Measurements from ENCODE around the gene TESK1.
"Not testable (repeated sequence)": the region's sequence is repeated elsewhere in the genome, so short reads cannot be mapped to it uniquely, and the experiment has no call there.

Gene TESK1

GRCh38 chr9:35628389-35628991, 23.4 kb downstream of the TESK1 start:
- H3K36me3 ChIP-seq (ENCODE audit: low read depth), result no peaks in the 10 kb centered on the region
- no peak for TF ChIP-seq CTCF (IDR thresholded peaks at IDR 0.05; ENCODE audit: poor library complexity, severe bottlenecking)
- H3K27me3 ChIP-seq (ENCODE audit: insufficient read depth, poor library complexity, severe bottlenecking), result no peaks in the 10 kb centered on the region
- no peak overlapping the region for H3K27ac ChIP-seq (ENCODE audit: poor library complexity, severe bottlenecking)
- H3K4me1 ChIP-seq (ENCODE audit: insufficient read depth, poor library complexity, severe bottlenecking), result no peaks in the 10 kb centered on the region
- no peaks in the 10 kb centered on the region for H3K9me3 ChIP-seq (ENCODE audit: severe bottlenecking)
- no peak for DNase-seq (ENCODE audit: low spot score)
- no peak overlapping the region for H3K4me3 ChIP-seq (ENCODE audit: severe bottlenecking)
- ATAC-seq (ENCODE audit: low read depth), result no peak

- no peaks in the 10 kb centered on the region for H3K27me3 ChIP-seq (ENCODE audit: insufficient read depth, poor library complexity, severe bottlenecking)
- no peak overlapping the region for H3K4me3 ChIP-seq (ENCODE audit: severe bottlenecking)
- ATAC-seq (ENCODE audit: low read depth) (no peak), DNase-seq (ENCODE audit: low spot score) (no peak)
- H3K27ac ChIP-seq (ENCODE audit: poor library complexity, severe bottlenecking), result no peak overlapping the region
- no peaks in the 10 kb centered on the region for H3K4me1 ChIP-seq (ENCODE audit: insufficient read depth, poor library complexity, severe bottlenecking)
- TF ChIP-seq CTCF (IDR thresholded peaks at IDR 0.05; ENCODE audit: poor library complexity, severe bottlenecking), result no peak
- no peaks in the 10 kb centered on the region for H3K36me3 ChIP-seq (ENCODE audit: low read depth)
- H3K9me3 ChIP-seq (ENCODE audit: severe bottlenecking), result no peaks in the 10 kb centered on the region
Measured at GRCh38 chr9:35629597-35629996, 24.5 kb downstream of the TESK1 start.

GRCh38 chr9:35635730-35636129, 30.7 kb downstream of the TESK1 start:
- no peak for TF ChIP-seq CTCF (IDR thresholded peaks at IDR 0.05; ENCODE audit: poor library complexity, severe bottlenecking)
- ATAC-seq (ENCODE audit: low read depth) (no peak), DNase-seq (ENCODE audit: low spot score) (no peak)
- Histone ChIP-seq H3K27me3 (ENCODE audit: insufficient read depth, poor library complexity, severe bottlenecking) (no peaks in the 10 kb centered on the region), H3K9me3 (ENCODE audit: severe bottlenecking) (no peaks in the 10 kb centered on the region), H3K36me3 (ENCODE audit: low read depth) (no peaks in the 10 kb centered on the region), H3K4me3 (ENCODE audit: severe bottlenecking) (no peak overlapping the region), H3K4me1 (ENCODE audit: insufficient read depth, poor library complexity, severe bottlenecking) (no peaks in the 10 kb centered on the region), H3K27ac (ENCODE audit: poor library complexity, severe bottlenecking) (no peak overlapping the region)

- no peak for TF ChIP-seq CTCF (IDR thresholded peaks at IDR 0.05; ENCODE audit: poor library complexity, severe bottlenecking)
- H3K4me1 ChIP-seq (ENCODE audit: insufficient read depth, poor library complexity, severe bottlenecking), result no peaks in the 10 kb centered on the region
- H3K9me3 ChIP-seq (ENCODE audit: severe bottlenecking), result no peaks in the 10 kb centered on the region
- DNase-seq (ENCODE audit: low spot score) (no peak), ATAC-seq (ENCODE audit: low read depth) (no peak)
- H3K27me3 ChIP-seq (ENCODE audit: insufficient read depth, poor library complexity, severe bottlenecking), result no peaks in the 10 kb centered on the region
- H3K4me3 ChIP-seq (ENCODE audit: severe bottlenecking), result no peak overlapping the region
- H3K27ac ChIP-seq (ENCODE audit: poor library complexity, severe bottlenecking), result no peak overlapping the region
- no peaks in the 10 kb centered on the region for H3K36me3 ChIP-seq (ENCODE audit: low read depth)
Measured at GRCh38 chr9:35636135-35636876, 31.2 kb downstream of the TESK1 start.

- not testable (repeated sequence) for H3K4me1 ChIP-seq (ENCODE audit: insufficient read depth, poor library complexity, severe bottlenecking); H3K27me3 ChIP-seq (ENCODE audit: insufficient read depth, poor library complexity, severe bottlenecking); H3K27ac ChIP-seq (ENCODE audit: poor library complexity, severe bottlenecking); H3K4me3 ChIP-seq (ENCODE audit: severe bottlenecking); ATAC-seq (ENCODE audit: low read depth); H3K9me3 ChIP-seq (ENCODE audit: severe bottlenecking); H3K36me3 ChIP-seq (ENCODE audit: low read depth); DNase-seq (ENCODE audit: low spot score)
Measured at GRCh38 chr9:35636877-35637246, 31.8 kb downstream of the TESK1 start.

GRCh38 chr9:35637427-35637955, 32.4 kb downstream of the TESK1 start:
- not testable (repeated sequence) for H3K27ac ChIP-seq (ENCODE audit: poor library complexity, severe bottlenecking); H3K36me3 ChIP-seq (ENCODE audit: low read depth); H3K27me3 ChIP-seq (ENCODE audit: insufficient read depth, poor library complexity, severe bottlenecking); H3K4me1 ChIP-seq (ENCODE audit: insufficient read depth, poor library complexity, severe bottlenecking); H3K4me3 ChIP-seq (ENCODE audit: severe bottlenecking); DNase-seq (ENCODE audit: low spot score); H3K9me3 ChIP-seq (ENCODE audit: severe bottlenecking); ATAC-seq (ENCODE audit: low read depth)

GRCh38 chr9:35638751-35639150, 33.7 kb downstream of the TESK1 start:
- not testable (repeated sequence) for H3K27me3 ChIP-seq (ENCODE audit: insufficient read depth, poor library complexity, severe bottlenecking); H3K4me3 ChIP-seq (ENCODE audit: severe bottlenecking); H3K9me3 ChIP-seq (ENCODE audit: severe bottlenecking); ATAC-seq (ENCODE audit: low read depth); H3K36me3 ChIP-seq (ENCODE audit: low read depth); H3K27ac ChIP-seq (ENCODE audit: poor library complexity, severe bottlenecking); DNase-seq (ENCODE audit: low spot score); H3K4me1 ChIP-seq (ENCODE audit: insufficient read depth, poor library complexity, severe bottlenecking)

GRCh38 chr9:35639225-35639624, 34.2 kb downstream of the TESK1 start:
- DNase-seq (ENCODE audit: low spot score); H3K27ac ChIP-seq (ENCODE audit: poor library complexity, severe bottlenecking); H3K27me3 ChIP-seq (ENCODE audit: insufficient read depth, poor library complexity, severe bottlenecking); H3K4me1 ChIP-seq (ENCODE audit: insufficient read depth, poor library complexity, severe bottlenecking); H3K4me3 ChIP-seq (ENCODE audit: severe bottlenecking); H3K36me3 ChIP-seq (ENCODE audit: low read depth); ATAC-seq (ENCODE audit: low read depth); H3K9me3 ChIP-seq (ENCODE audit: severe bottlenecking): not testable (repeated sequence)
